Measurements from ENCODE around the gene NDUFS7.

Gene NDUFS7

GRCh38 chr19:1395194-1396018 is 11.7 kb downstream of the NDUFS7 start:
- Mint-ChIP-seq H3K27ac (no peak overlapping the region), H3K9me3 (no peaks in the 10 kb centered on the region), H3K36me3 (ENCODE audit: insufficient read depth) (peaks cover 32% of the 10 kb centered on the region), H3K4me3 (no peak overlapping the region), H3K27me3 (no peaks in the 10 kb centered on the region), H3K4me1 (ENCODE audit: low read depth in 2 of 2) (peaks cover 0 to 6% of the 10 kb centered on the region in 2 donors)
- DNase-seq (no peak), ATAC-seq (replicated peaks) (no peak)

GRCh38 chr19:1396019-1396767 is 12.5 kb downstream of the NDUFS7 start:
- ATAC-seq (replicated peaks): no peak
- Mint-ChIP-seq H3K4me3 (no peak overlapping the region), H3K36me3 (ENCODE audit: insufficient read depth) (peaks cover 27% of the 10 kb centered on the region), H3K4me1 (ENCODE audit: low read depth in 2 of 2) (peaks cover 0 to 5% of the 10 kb centered on the region in 2 donors), H3K9me3 (no peaks in the 10 kb centered on the region), H3K27ac (peak overlapping the region in 1 of 2 donors; percentile 15), H3K27me3 (no peaks in the 10 kb centered on the region)
- DNase-seq: no peak

- Mint-ChIP-seq H3K4me1 (ENCODE audit: low read depth in 2 of 2) (peaks cover 0 to 5% of the 10 kb centered on the region in 2 donors), H3K9me3 (no peaks in the 10 kb centered on the region), H3K27ac (peak overlapping the region in 1 of 2 donors; percentile 15), H3K4me3 (no peak overlapping the region), H3K36me3 (ENCODE audit: insufficient read depth) (peaks cover 20% of the 10 kb centered on the region), H3K27me3 (no peaks in the 10 kb centered on the region)
- ATAC-seq (replicated peaks): no peak
- DNase-seq: no peak
Observed at GRCh38 chr19:1396768-1397679, 13.3 kb downstream of the NDUFS7 start.

GRCh38 chr19:1397838-1398237 is 14.1 kb downstream of the NDUFS7 start:
- peaks cover 0 to 7% of the 10 kb centered on the region in 2 donors for H3K4me1 Mint-ChIP-seq (ENCODE audit: low read depth in 2 of 2)
- ATAC-seq (replicated peaks) (no peak), DNase-seq (no peak)
- H3K9me3 Mint-ChIP-seq: no peaks in the 10 kb centered on the region
- no peak overlapping the region for H3K4me3 Mint-ChIP-seq
- H3K36me3 Mint-ChIP-seq (ENCODE audit: insufficient read depth): peaks cover 12% of the 10 kb centered on the region
- peaks cover 4 to 6% of the 10 kb centered on the region in 2 donors for H3K27me3 Mint-ChIP-seq
- no peak overlapping the region for H3K27ac Mint-ChIP-seq

- ATAC-seq (replicated peaks) (no peak), DNase-seq (no peak)
- H3K27ac Mint-ChIP-seq: no peak overlapping the region
- H3K4me3 Mint-ChIP-seq: peak overlapping the region in 1 of 2 donors; percentile 27
- no peaks in the 10 kb centered on the region for H3K9me3 Mint-ChIP-seq
- peaks cover 5% of the 10 kb centered on the region for H3K36me3 Mint-ChIP-seq (ENCODE audit: insufficient read depth)
- H3K27me3 Mint-ChIP-seq: peaks cover 6 to 14% of the 10 kb centered on the region in 2 donors
- peaks cover 0 to 8% of the 10 kb centered on the region in 2 donors for H3K4me1 Mint-ChIP-seq (ENCODE audit: low read depth in 2 of 2)
Observed at GRCh38 chr19:1399079-1399478, 15.4 kb downstream of the NDUFS7 start.

- peak overlapping the region in 1 of 2 donors; percentile 65 for H3K4me3 Mint-ChIP-seq
- ATAC-seq (replicated peaks): no peak
Observed at GRCh38 chr19:1399745-1400144, 16.0 kb downstream of the NDUFS7 start.

GRCh38 chr19:1400281-1401137 is 16.8 kb downstream of the NDUFS7 start:
- Mint-ChIP-seq H3K36me3 (ENCODE audit: insufficient read depth) (peaks cover 5% of the 10 kb centered on the region), H3K9me3 (no peaks in the 10 kb centered on the region), H3K4me3 (peak overlapping the region; percentile 65 to 66), H3K4me1 (ENCODE audit: low read depth in 2 of 2) (peaks cover 0 to 8% of the 10 kb centered on the region in 2 donors), H3K27ac (no peak overlapping the region), H3K27me3 (peaks cover 6 to 14% of the 10 kb centered on the region in 2 donors)
- ATAC-seq (replicated peaks) (peak; percentile 33), DNase-seq (no peak)

More at GRCh38 chr19:1399745-1400144, 16.0 kb downstream of the NDUFS7 start:
- H3K9me3 Mint-ChIP-seq: no peaks in the 10 kb centered on the region
- H3K36me3 Mint-ChIP-seq (ENCODE audit: insufficient read depth): peaks cover 5% of the 10 kb centered on the region
- peaks cover 0 to 8% of the 10 kb centered on the region in 2 donors for H3K4me1 Mint-ChIP-seq (ENCODE audit: low read depth in 2 of 2)
- no peak overlapping the region for H3K27ac Mint-ChIP-seq
- no peak for DNase-seq
- peaks cover 6 to 14% of the 10 kb centered on the region in 2 donors for H3K27me3 Mint-ChIP-seq

- H3K36me3 Mint-ChIP-seq (ENCODE audit: insufficient read depth): peaks cover under 1% of the 10 kb centered on the region
- no peaks in the 10 kb centered on the region for H3K9me3 Mint-ChIP-seq
- peaks cover 6 to 14% of the 10 kb centered on the region in 2 donors for H3K27me3 Mint-ChIP-seq
- peak within 1 kb of the TSS; percentile 65 to 67 for H3K4me3 Mint-ChIP-seq
- H3K4me1 Mint-ChIP-seq (ENCODE audit: low read depth in 2 of 2): peaks cover under 1 to 7% of the 10 kb centered on the region in 2 donors
- ATAC-seq (replicated peaks): peak; percentile 85
- DNase-seq: peak in 2 of 3 experiments; percentile 25 to 41
- H3K27ac Mint-ChIP-seq: no peak within 1 kb of the TSS
Observed at GRCh38 chr19:1401138-1401888, 17.6 kb downstream of the NDUFS7 start, which contains the start of gene GAMT. Gene GAMT, minus strand, starts transcription at chr19:1401542. Its CDS starts 66 bp downstream, at chr19:1401476.

GRCh38 chr19:1401889-1402217 is 18.1 kb downstream of the NDUFS7 start:
- H3K9me3 Mint-ChIP-seq: no peaks in the 10 kb centered on the region
- H3K4me1 Mint-ChIP-seq (ENCODE audit: low read depth in 2 of 2): peaks cover 5 to 11% of the 10 kb centered on the region in 2 donors
- no peak overlapping the region for H3K27ac Mint-ChIP-seq

GRCh38 chr19:1402411-1403070 is 18.8 kb downstream of the NDUFS7 start:
- Mint-ChIP-seq H3K4me3 (peak overlapping the region; percentile 58 to 67), H3K36me3 (ENCODE audit: insufficient read depth) (peaks cover 9% of the 10 kb centered on the region), H3K9me3 (no peaks in the 10 kb centered on the region), H3K27ac (no peak overlapping the region), H3K4me1 (ENCODE audit: low read depth in 2 of 2) (peaks cover 5 to 9% of the 10 kb centered on the region in 2 donors), H3K27me3 (peaks cover 6 to 14% of the 10 kb centered on the region in 2 donors)
- ATAC-seq (replicated peaks) (no peak), DNase-seq (no peak)

More at GRCh38 chr19:1401889-1402217, 18.1 kb downstream of the NDUFS7 start:
- H3K27me3 Mint-ChIP-seq: peaks cover 6 to 14% of the 10 kb centered on the region in 2 donors
- ATAC-seq (replicated peaks): no peak
- peak overlapping the region; percentile 42 to 62 for H3K4me3 Mint-ChIP-seq
- DNase-seq: no peak
- peaks cover 5% of the 10 kb centered on the region for H3K36me3 Mint-ChIP-seq (ENCODE audit: insufficient read depth)

GRCh38 chr19:1406774-1407527 is 23.2 kb downstream of the NDUFS7 start:
- ATAC-seq (replicated peaks): peak; percentile 72
- H3K27me3 Mint-ChIP-seq: peaks cover 6 to 14% of the 10 kb centered on the region in 2 donors
- peaks cover 38 to 40% of the 10 kb centered on the region in 2 donors for H3K4me1 Mint-ChIP-seq (ENCODE audit: low read depth in 2 of 2)
- peaks cover 46% of the 10 kb centered on the region for H3K36me3 Mint-ChIP-seq (ENCODE audit: insufficient read depth)
- peak overlapping the region; percentile 71 to 75 for H3K4me3 Mint-ChIP-seq
- peak overlapping the region; percentile 41 to 44 for H3K27ac Mint-ChIP-seq
- DNase-seq: peak; percentile 99 to 100 (median 99)
- H3K9me3 Mint-ChIP-seq: no peaks in the 10 kb centered on the region
